Hematopoietic multipotent progenitor cell treated with erythropoietin and hydrocortisone succinate and interleukin-3 and kit ligand, for 4 days (in vitro differentiated cells): Measurements from ENCODE around the gene PPP1R3F.
"Not testable (repeated sequence)": the region's sequence is repeated elsewhere in the genome, so short reads cannot be mapped to it uniquely, and the experiment has no call there.

Experiments used
- DNase-seq: peaks from one replicate; pipeline ENCODE4 v3.0.0-alpha.2; 2015

The PPP1R3F gene

DNA sequence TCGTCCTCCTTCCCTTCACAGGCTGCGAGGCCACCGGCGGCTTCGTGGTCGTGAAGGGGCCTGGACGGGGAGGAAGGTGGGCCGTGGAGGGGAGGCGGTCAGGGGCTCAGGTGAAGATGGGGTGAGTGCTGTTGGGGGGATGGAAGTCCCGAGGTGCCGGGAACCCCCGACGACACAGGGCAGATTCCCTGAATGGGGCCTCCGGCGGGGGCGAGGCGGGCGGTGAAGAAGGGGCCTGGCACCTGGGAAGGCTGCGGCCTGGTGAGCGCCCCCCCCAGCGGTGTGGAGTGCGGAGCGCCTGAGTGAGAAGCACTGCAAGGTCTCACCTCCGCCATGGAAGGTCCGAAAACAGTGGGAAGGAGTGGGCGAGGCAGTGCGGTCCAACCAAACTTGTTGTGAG, 52.7 kb downstream of the PPP1R3F start:
- DNase-seq: not testable (repeated sequence)

DNA sequence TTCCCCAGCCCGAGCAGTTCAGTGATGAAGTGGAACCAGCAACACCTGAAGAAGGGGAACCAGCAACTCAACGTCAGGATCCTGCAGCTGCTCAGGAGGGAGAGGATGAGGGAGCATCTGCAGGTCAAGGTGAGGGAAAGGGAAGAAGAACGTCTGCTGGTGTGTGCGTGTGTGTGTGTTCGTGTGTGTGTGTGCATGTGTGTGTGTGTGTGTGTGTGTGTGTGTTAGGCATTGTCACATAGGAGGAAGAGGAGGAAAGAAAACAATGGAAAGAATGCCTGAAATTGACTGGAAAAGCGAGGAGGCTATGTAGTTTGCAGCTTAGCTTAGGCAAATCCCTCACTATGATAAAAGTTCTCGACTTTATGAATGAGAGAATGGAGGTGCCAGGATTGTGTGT, 54.1 kb downstream of the PPP1R3F start:
- DNase-seq: not testable (repeated sequence)

GRCh38 chrX:49330421-49330820, 60.8 kb downstream of the PPP1R3F start:
- not testable (repeated sequence) for DNase-seq

GRCh38 chrX:49331282-49331681, 61.7 kb downstream of the PPP1R3F start, which contains the start of gene GAGE13:
GAGE13 (plus strand) TSS chrX:49331582; CDS start chrX:49332738, 1,156 bp downstream.
- not testable (repeated sequence) for DNase-seq

DNA sequence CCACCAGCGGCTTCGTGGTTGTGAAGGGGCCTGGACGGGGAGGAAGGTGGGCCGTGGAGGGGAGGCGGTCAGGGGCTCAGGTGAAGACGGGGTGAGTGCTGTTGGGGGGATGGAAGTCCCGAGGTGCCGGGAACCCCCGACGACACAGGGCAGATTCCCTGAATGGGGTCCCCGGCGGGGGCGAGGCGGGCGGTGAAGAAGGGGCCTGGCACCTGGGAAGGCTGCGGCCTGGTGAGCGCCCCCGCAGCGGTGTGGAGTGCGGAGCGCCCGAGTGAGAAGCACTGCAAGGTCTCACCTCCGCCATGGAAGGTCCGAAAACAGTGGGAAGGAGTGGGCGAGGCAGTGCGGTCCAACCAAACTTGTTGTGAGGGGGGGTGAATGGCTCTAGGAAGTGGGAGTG, 62.2 kb downstream of the PPP1R3F start:
- DNase-seq: not testable (repeated sequence)
